ENCODE data around the gene NDUFAF5. TPM values are rescaled to one million over a fixed set of nuclear protein-coding genes. Genes with fewer than 3 reads are reported as not detected.

The NDUFAF5 gene
- total and polyA plus RNA-seq, 8 donors, result 6.6 to 21.9 (median 9.9) TPM

- FAIRE-seq (no peak), DNase-seq (no peak), ATAC-seq (no peak)
- no peak for TF ChIP-seq CTCF (IDR thresholded peaks at IDR 0.05)
- no peaks in the 10 kb centered on the region for H3K9me3 ChIP-seq
- no peak overlapping the region for H3K4me3 ChIP-seq
- no peaks in the 10 kb centered on the region for H3K27me3 ChIP-seq
- no peaks in the 10 kb centered on the region for H3K4me1 ChIP-seq
- intact Hi-C loops (cut with DNase I), result no loop called here
- peaks cover 0 to 32% (median 18%) of the 10 kb centered on the region in 3 donors for H3K36me3 ChIP-seq
- no peak overlapping the region for H3K27ac ChIP-seq
These were observed 19.5 kb upstream of the NDUFAF5 start for GRCh38 chr20:13765299-13765698.

GRCh38 chr20:13765868-13766416, 18.9 kb upstream of the NDUFAF5 start:
- ATAC-seq, result no peak
- intact Hi-C loops (cut with DNase I), result no loop called here
- TF ChIP-seq CTCF (IDR thresholded peaks at IDR 0.05), result no peak
- no peaks in the 10 kb centered on the region for H3K4me1 ChIP-seq
- H3K9me3 ChIP-seq, result no peaks in the 10 kb centered on the region
- no peak for DNase-seq
- H3K27me3 ChIP-seq, result no peaks in the 10 kb centered on the region
- H3K36me3 ChIP-seq, result peaks cover 0 to 36% (median 21%) of the 10 kb centered on the region in 3 donors
- no peak overlapping the region for H3K27ac ChIP-seq
- FAIRE-seq, result no peak
- WGBS, 2 donors, result 91 to 100% methylated on average over 1 of the region's 1 CpG
- H3K4me3 ChIP-seq, result no peak overlapping the region

- WGBS, 2 donors, result 83 to 85% methylated on average over 5 of the region's 5 CpGs
- Histone ChIP-seq H3K4me3 (no peak overlapping the region), H3K4me1 (no peaks in the 10 kb centered on the region), H3K27me3 (no peaks in the 10 kb centered on the region), H3K36me3 (peaks cover 4 to 55% (median 21%) of the 10 kb centered on the region in 3 donors), H3K27ac (no peak overlapping the region), H3K9me3 (no peaks in the 10 kb centered on the region)
- no peak for TF ChIP-seq CTCF (IDR thresholded peaks at IDR 0.05)
- no peak for FAIRE-seq
- intact Hi-C loops (cut with DNase I), result loop anchor here in 1 of 3 donors (10.0 kb wide), 1 partner anchor 645 kb away; no protein-coding TSS in a partner anchor
- DNase-seq, result no peak
- ATAC-seq, result no peak
These were observed 14.7 kb upstream of the NDUFAF5 start for GRCh38 chr20:13770141-13770540.

GRCh38 chr20:13771853-13772453, 12.9 kb upstream of the NDUFAF5 start:
- intact Hi-C loops (cut with DNase I), result loop anchor here in 1 of 3 donors (10.0 kb wide), 1 partner anchor 647 kb away; no protein-coding TSS in a partner anchor
- no peaks in the 10 kb centered on the region for H3K27me3 ChIP-seq
- peak in 1 of 4 donors; percentile 45 for ATAC-seq
- DNase-seq, result no peak
- WGBS, 2 donors, result 40 to 46% methylated on average over 4 of the region's 4 CpGs
- TF ChIP-seq CTCF (IDR thresholded peaks at IDR 0.05), result peak in 3 of 4 donors; percentile 5 to 39 (median 36)
- H3K9me3 ChIP-seq, result no peaks in the 10 kb centered on the region
- peaks cover 4 to 55% (median 18%) of the 10 kb centered on the region in 3 donors for H3K36me3 ChIP-seq
- peak; percentile 92 for FAIRE-seq
- no peaks in the 10 kb centered on the region for H3K4me1 ChIP-seq
- H3K27ac ChIP-seq, result no peak overlapping the region
- no peak overlapping the region for H3K4me3 ChIP-seq

GRCh38 chr20:13772529-13772928, 12.3 kb upstream of the NDUFAF5 start:
- H3K9me3 ChIP-seq, result no peaks in the 10 kb centered on the region
- intact Hi-C loops (cut with DNase I), result loop anchor here in 1 of 3 donors (10.0 kb wide), 1 partner anchor 648 kb away; no protein-coding TSS in a partner anchor
- TF ChIP-seq CTCF (IDR thresholded peaks at IDR 0.05), result no peak
- no peaks in the 10 kb centered on the region for H3K4me1 ChIP-seq
- WGBS, 2 donors, result 60 to 82% methylated on average over 4 of the region's 4 CpGs
- no peak overlapping the region for H3K27ac ChIP-seq
- DNase-seq (no peak), ATAC-seq (no peak), FAIRE-seq (no peak)
- no peaks in the 10 kb centered on the region for H3K27me3 ChIP-seq
- H3K36me3 ChIP-seq, result peaks cover 4 to 60% (median 18%) of the 10 kb centered on the region in 3 donors
- no peak overlapping the region for H3K4me3 ChIP-seq

Data from pancreas (tissue), 10 donors.